ENCODE measurements around the gene NT5C3B.
A peak's percentile ranks its signal among the peaks of the same experiment; 100 is the strongest.

Gene NT5C3B

GRCh38 chr17:41810659-41811548 lies 25.1 kb downstream of the NT5C3B start:
- peak; percentile 19 for DNase-seq (ENCODE audit: low spot score)

GRCh38 chr17:41806685-41807445 lies 29.2 kb downstream of the NT5C3B start:
- DNase-seq (ENCODE audit: low spot score): no peak

GRCh38 chr17:41803049-41804020 lies 32.7 kb downstream of the NT5C3B start:
- no peak for DNase-seq (ENCODE audit: low spot score)

GRCh38 chr17:41801374-41802271 lies 34.4 kb downstream of the NT5C3B start:
- peak; percentile 71 for DNase-seq (ENCODE audit: low spot score)

- no peak for DNase-seq (ENCODE audit: low spot score)
Observed at GRCh38 chr17:41800601-41801373, 35.2 kb downstream of the NT5C3B start.

GRCh38 chr17:41799366-41799765 lies 36.7 kb downstream of the NT5C3B start:
- DNase-seq (ENCODE audit: low spot score): no peak

- no peak for DNase-seq (ENCODE audit: low spot score)
Observed at GRCh38 chr17:41797377-41797776, 38.7 kb downstream of the NT5C3B start.

- DNase-seq (ENCODE audit: low spot score): no peak
Observed at GRCh38 chr17:41796121-41796895, 39.7 kb downstream of the NT5C3B start.

GRCh38 chr17:41794540-41794975 lies 41.5 kb downstream of the NT5C3B start:
- DNase-seq (ENCODE audit: low spot score): no peak

- DNase-seq (ENCODE audit: low spot score): no peak
Observed at GRCh38 chr17:41793784-41794539, 42.1 kb downstream of the NT5C3B start.

GRCh38 chr17:41792845-41793783 lies 42.9 kb downstream of the NT5C3B start:
- DNase-seq (ENCODE audit: low spot score): no peak

GRCh38 chr17:41787021-41787418 lies 49.0 kb downstream of the NT5C3B start:
- DNase-seq (ENCODE audit: low spot score): no peak

GRCh38 chr17:41786227-41787020 lies 49.6 kb downstream of the NT5C3B start, which contains the start of gene JUP:
TSS of gene JUP (minus strand) at chr17:41786711. CDS start at chr17:41771854, 14,857 bp downstream.
- peak; percentile 42 for DNase-seq (ENCODE audit: low spot score)

GRCh38 chr17:41785859-41786226 lies 50.2 kb downstream of the NT5C3B start:
- DNase-seq (ENCODE audit: low spot score): no peak

- no peak for DNase-seq (ENCODE audit: low spot score)
Observed at GRCh38 chr17:41785091-41785858, 50.8 kb downstream of the NT5C3B start.
